Muscle of back (tissue), 11 donors: ENCODE measurements around the gene MACIR. TPM values are rescaled to one million over a fixed set of nuclear protein-coding genes. Genes with fewer than 3 reads are reported as not detected.

Experiments
- DNase-seq, 3 donors: peaks; one replicate each; pipeline versions ENCODE4 v3.0.0 to v3.0.0-alpha.2; 2013
- polyA plus RNA-seq, 10 donors: library from polyadenylated mRNA; unstranded; fragments of 120-200 nt; gene quantifications; one replicate each; pipeline ENCODE4 v1.2.1, GENCODE V29; 2013; ENCODE audit not compliant: insufficient read length in 10 of 10

The MACIR gene
- polyA plus RNA-seq, 10 donors = 10.1 to 16.0 (median 13.1) TPM

GRCh38 chr5:103243665-103244064 lies 14.9 kb upstream of the MACIR start:
- DNase-seq = no peak

- no peak for DNase-seq
Observed at GRCh38 chr5:103244398-103244797, 14.2 kb upstream of the MACIR start.

- DNase-seq = no peak
Observed at GRCh38 chr5:103245761-103246160, 12.8 kb upstream of the MACIR start.

GRCh38 chr5:103247118-103247517 lies 11.4 kb upstream of the MACIR start:
- no peak for DNase-seq

GRCh38 chr5:103249068-103249467 lies 9.5 kb upstream of the MACIR start:
- no peak for DNase-seq

GRCh38 chr5:103254921-103255320 lies 3.6 kb upstream of the MACIR start:
- DNase-seq = no peak

- DNase-seq = no peak
Observed at GRCh38 chr5:103255691-103256090, 2.9 kb upstream of the MACIR start.

GRCh38 chr5:103256178-103256577 lies 2.4 kb upstream of the MACIR start:
- no peak for DNase-seq

GRCh38 chr5:103258957-103259704 lies 568 bp downstream of the MACIR start:
- peak; percentile 25 to 86 (median 61) for DNase-seq

GRCh38 chr5:103259705-103260355 lies 1.3 kb downstream of the MACIR start:
- peak in 2 of 3 donors; percentile 16 to 42 for DNase-seq

GRCh38 chr5:103260951-103261350 lies 2.4 kb downstream of the MACIR start:
- DNase-seq = peak in 1 of 3 donors; percentile 6

GRCh38 chr5:103262422-103262871 lies 3.9 kb downstream of the MACIR start:
- peak in 1 of 3 donors; percentile 13 for DNase-seq

- no peak for DNase-seq
Observed at GRCh38 chr5:103263054-103263453, 4.5 kb downstream of the MACIR start.

- DNase-seq = no peak
Observed at GRCh38 chr5:103264508-103264907, 5.9 kb downstream of the MACIR start.

GRCh38 chr5:103270581-103270980 lies 12.0 kb downstream of the MACIR start:
- no peak for DNase-seq

- no peak for DNase-seq
Observed at GRCh38 chr5:103271570-103272289, 13.2 kb downstream of the MACIR start.

GRCh38 chr5:103272377-103272776 lies 13.8 kb downstream of the MACIR start:
- no peak for DNase-seq

GRCh38 chr5:103273952-103274351 lies 15.4 kb downstream of the MACIR start:
- no peak for DNase-seq

GRCh38 chr5:103275851-103276250 lies 17.3 kb downstream of the MACIR start:
- no peak for DNase-seq

- DNase-seq = no peak
Observed at GRCh38 chr5:103280967-103281366, 22.4 kb downstream of the MACIR start.

- DNase-seq = no peak
Observed at GRCh38 chr5:103283120-103283519, 24.6 kb downstream of the MACIR start.

GRCh38 chr5:103283869-103284268 lies 25.3 kb downstream of the MACIR start:
- DNase-seq = no peak

GRCh38 chr5:103286622-103287021 lies 28.1 kb downstream of the MACIR start:
- DNase-seq = no peak
